ENCODE data around the gene MYH11.
"Not testable (repeated sequence)": the region's sequence is repeated elsewhere in the genome, so short reads cannot be mapped to it uniquely, and the experiment has no call there.

The MYH11 gene

GRCh38 chr16:15846510-15846909 is 10.3 kb downstream of the MYH11 start:
- no peak for DNase-seq (ENCODE audit: low read depth in 1 of 2, low spot score in 1 of 2)

- no peak for DNase-seq (ENCODE audit: low read depth in 1 of 2, low spot score in 1 of 2)
Observed at GRCh38 chr16:15843635-15844279, 13.1 kb downstream of the MYH11 start.

GRCh38 chr16:15839204-15839603 is 17.6 kb downstream of the MYH11 start:
- DNase-seq (ENCODE audit: low read depth in 1 of 2, low spot score in 1 of 2), result not testable (repeated sequence)

- DNase-seq (ENCODE audit: low read depth in 1 of 2, low spot score in 1 of 2), result no peak
Observed at GRCh38 chr16:15837761-15838160, 19.1 kb downstream of the MYH11 start.

GRCh38 chr16:15836965-15837611 is 19.7 kb downstream of the MYH11 start:
- no peak for DNase-seq (ENCODE audit: low read depth in 1 of 2, low spot score in 1 of 2)

GRCh38 chr16:15836074-15836473 is 20.8 kb downstream of the MYH11 start:
- no peak for DNase-seq (ENCODE audit: low read depth in 1 of 2, low spot score in 1 of 2)

GRCh38 chr16:15835136-15835878 is 21.5 kb downstream of the MYH11 start:
- no peak for DNase-seq (ENCODE audit: low read depth in 1 of 2, low spot score in 1 of 2)

GRCh38 chr16:15834502-15834901 is 22.3 kb downstream of the MYH11 start:
- DNase-seq (ENCODE audit: low read depth in 1 of 2, low spot score in 1 of 2), result no peak

GRCh38 chr16:15833541-15833940 is 23.3 kb downstream of the MYH11 start:
- no peak for DNase-seq (ENCODE audit: low read depth in 1 of 2, low spot score in 1 of 2)

GRCh38 chr16:15832241-15832640 is 24.6 kb downstream of the MYH11 start:
- no peak for DNase-seq (ENCODE audit: low read depth in 1 of 2, low spot score in 1 of 2)

GRCh38 chr16:15830832-15831451 is 25.9 kb downstream of the MYH11 start:
- no peak for DNase-seq (ENCODE audit: low read depth in 1 of 2, low spot score in 1 of 2)

GRCh38 chr16:15829460-15829859 is 27.4 kb downstream of the MYH11 start:
- no peak for DNase-seq (ENCODE audit: low read depth in 1 of 2, low spot score in 1 of 2)

- DNase-seq (ENCODE audit: low read depth in 1 of 2, low spot score in 1 of 2), result no peak
Observed at GRCh38 chr16:15827709-15828343, 29.0 kb downstream of the MYH11 start.

GRCh38 chr16:15827299-15827698 is 29.5 kb downstream of the MYH11 start:
- no peak for DNase-seq (ENCODE audit: low read depth in 1 of 2, low spot score in 1 of 2)

GRCh38 chr16:15825750-15826305 is 31.0 kb downstream of the MYH11 start:
- DNase-seq (ENCODE audit: low read depth in 1 of 2, low spot score in 1 of 2), result no peak

GRCh38 chr16:15822957-15823356 is 33.9 kb downstream of the MYH11 start:
- no peak for DNase-seq (ENCODE audit: low read depth in 1 of 2, low spot score in 1 of 2)

GRCh38 chr16:15820837-15821236 is 36.0 kb downstream of the MYH11 start:
- no peak for DNase-seq (ENCODE audit: low read depth in 1 of 2, low spot score in 1 of 2)

- DNase-seq (ENCODE audit: low read depth in 1 of 2, low spot score in 1 of 2), result no peak
Observed at GRCh38 chr16:15819046-15819445, 37.8 kb downstream of the MYH11 start.

- DNase-seq (ENCODE audit: low read depth in 1 of 2, low spot score in 1 of 2), result no peak
Observed at GRCh38 chr16:15817446-15817845, 39.4 kb downstream of the MYH11 start.

GRCh38 chr16:15816228-15816627 is 40.6 kb downstream of the MYH11 start:
- no peak for DNase-seq (ENCODE audit: low read depth in 1 of 2, low spot score in 1 of 2)

GRCh38 chr16:15812401-15812750 is 44.5 kb downstream of the MYH11 start:
- DNase-seq (ENCODE audit: low read depth in 1 of 2, low spot score in 1 of 2), result not testable (repeated sequence)
